Ascending aorta (tissue), 2 donors: ENCODE data around the gene KIF18B. TPM values are rescaled to one million over a fixed set of nuclear protein-coding genes. Genes with fewer than 3 reads are reported as not detected.

Experiments
- DNase-seq, 2 donors: peaks; one replicate each; pipeline ENCODE4 v3.0.0-alpha.2; 2019; ENCODE audit warnings: low spot score in 2 of 2
- H3K27ac ChIP-seq, 2 donors: fragments of 200-600 bp; sonication (generic); one replicate each; pipeline ENCODE4 v1.5.1; 2016 to 2017; ENCODE audit warnings: mild to moderate bottlenecking in 1 of 2
- H3K27me3 ChIP-seq: fragments of 200-600 bp; sonication (generic); one replicate; pipeline ENCODE4 v1.5.1; 2017
- H3K36me3 ChIP-seq, 2 donors: fragments of 200-600 bp; sonication (generic); one replicate each; pipeline ENCODE4 v1.5.1; 2016
- H3K4me1 ChIP-seq, 2 donors: fragments of 200-600 bp; sonication (generic); one replicate each; pipeline ENCODE4 v1.5.1; 2016 to 2017; ENCODE audit warnings: mild to moderate bottlenecking in 1 of 2
- H3K4me3 ChIP-seq, 2 donors: fragments of 200-600 bp; sonication (generic); one replicate each; pipeline ENCODE4 v1.5.1; 2016 to 2017; ENCODE audit warnings: mild to moderate bottlenecking in 1 of 2
- H3K9me3 ChIP-seq, 2 donors: fragments of 200-600 bp; sonication (generic); one replicate each; pipeline ENCODE4 v1.5.1; 2016
- intact Hi-C: fragments of 100-400 bp; cut with DNase I; formaldehyde crosslinking; loops from one replicate; pipeline ENCODE4 v1.15.1; 2023
- total RNA-seq: library from RNA; depleted of rRNA; stranded (reverse); fragments of >200 nt; gene quantifications from one replicate; pipeline ENCODE4 v1.1.0, GENCODE V29; 2016
- TF ChIP-seq, protein P1 (sequence below), 3 experiments: fragments of 200-600 bp in 2 of 3; fragments of 450-650 bp in 1 of 3; sonication (generic) in 2 of 3; IDR thresholded peaks; one replicate each; pipeline ENCODE4 v1.5.1; 2016 to 2019; ENCODE audit warnings: antibody characterized with exemption in 3 of 3, mild to moderate bottlenecking in 1 of 3, moderate library complexity in 1 of 3

The KIF18B gene
- total RNA-seq, 1 donor from 2014 or later = not detected

DNA sequence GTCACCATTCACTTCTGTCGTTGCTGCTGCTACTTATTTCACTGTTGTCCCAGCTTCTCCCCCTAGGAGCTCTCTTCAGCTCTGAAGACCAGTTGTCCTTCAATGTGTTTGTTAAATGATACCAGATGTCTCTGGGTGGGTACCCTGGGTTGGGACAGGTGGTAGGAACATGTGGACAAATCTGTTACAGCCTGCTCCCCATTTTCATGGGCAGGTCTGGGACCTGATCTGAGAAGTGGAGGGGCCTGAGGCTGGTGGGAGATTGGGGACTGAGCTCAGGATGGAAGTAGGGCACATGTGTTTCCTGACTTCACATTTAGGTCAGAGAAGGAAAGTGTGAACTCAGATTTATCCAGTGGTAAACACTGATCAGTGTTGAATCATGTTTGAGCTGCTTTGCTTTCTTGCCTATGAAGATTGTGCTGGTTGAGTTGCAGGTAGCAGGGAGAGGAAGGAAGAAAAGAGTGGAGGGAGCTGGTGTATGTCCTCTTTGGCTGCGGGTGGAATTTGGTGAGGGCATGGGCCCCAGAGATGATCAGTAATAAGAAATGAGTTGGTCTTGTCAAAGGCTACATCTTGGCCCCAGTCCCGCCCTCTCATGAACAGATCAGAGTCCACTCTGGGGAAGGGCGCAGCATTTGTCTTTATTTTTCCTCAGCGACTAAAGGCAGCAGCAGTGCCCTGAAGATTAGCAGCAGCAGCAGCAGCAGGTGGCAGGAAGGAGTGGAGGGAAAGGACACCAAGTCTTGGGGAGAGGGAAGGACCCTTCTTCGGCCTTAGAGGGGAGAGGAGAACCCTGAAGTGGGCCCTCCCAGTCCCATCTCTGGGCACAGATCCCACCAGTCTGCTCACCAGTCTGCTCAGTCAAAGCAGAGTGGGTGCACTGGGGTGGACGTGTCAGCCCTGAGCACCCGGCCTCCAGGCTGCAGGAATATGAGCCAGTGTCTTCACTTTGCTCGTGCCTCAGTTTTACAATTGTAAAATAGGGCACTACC lies 42.3 kb downstream of the KIF18B start:
- H3K27ac ChIP-seq = no peak overlapping the region
- no peaks in the 10 kb centered on the region for H3K4me1 ChIP-seq
- no peaks in the 10 kb centered on the region for H3K36me3 ChIP-seq
- TF ChIP-seq, protein P1, sequence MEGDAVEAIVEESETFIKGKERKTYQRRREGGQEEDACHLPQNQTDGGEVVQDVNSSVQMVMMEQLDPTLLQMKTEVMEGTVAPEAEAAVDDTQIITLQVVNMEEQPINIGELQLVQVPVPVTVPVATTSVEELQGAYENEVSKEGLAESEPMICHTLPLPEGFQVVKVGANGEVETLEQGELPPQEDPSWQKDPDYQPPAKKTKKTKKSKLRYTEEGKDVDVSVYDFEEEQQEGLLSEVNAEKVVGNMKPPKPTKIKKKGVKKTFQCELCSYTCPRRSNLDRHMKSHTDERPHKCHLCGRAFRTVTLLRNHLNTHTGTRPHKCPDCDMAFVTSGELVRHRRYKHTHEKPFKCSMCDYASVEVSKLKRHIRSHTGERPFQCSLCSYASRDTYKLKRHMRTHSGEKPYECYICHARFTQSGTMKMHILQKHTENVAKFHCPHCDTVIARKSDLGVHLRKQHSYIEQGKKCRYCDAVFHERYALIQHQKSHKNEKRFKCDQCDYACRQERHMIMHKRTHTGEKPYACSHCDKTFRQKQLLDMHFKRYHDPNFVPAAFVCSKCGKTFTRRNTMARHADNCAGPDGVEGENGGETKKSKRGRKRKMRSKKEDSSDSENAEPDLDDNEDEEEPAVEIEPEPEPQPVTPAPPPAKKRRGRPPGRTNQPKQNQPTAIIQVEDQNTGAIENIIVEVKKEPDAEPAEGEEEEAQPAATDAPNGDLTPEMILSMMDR (IDR thresholded peaks at IDR 0.05) = no peak
- H3K27me3 ChIP-seq = no peaks in the 10 kb centered on the region
- no peaks in the 10 kb centered on the region for H3K9me3 ChIP-seq
- intact Hi-C loops = no loop called here
- no peak for DNase-seq
- H3K4me3 ChIP-seq = no peak overlapping the region

DNA sequence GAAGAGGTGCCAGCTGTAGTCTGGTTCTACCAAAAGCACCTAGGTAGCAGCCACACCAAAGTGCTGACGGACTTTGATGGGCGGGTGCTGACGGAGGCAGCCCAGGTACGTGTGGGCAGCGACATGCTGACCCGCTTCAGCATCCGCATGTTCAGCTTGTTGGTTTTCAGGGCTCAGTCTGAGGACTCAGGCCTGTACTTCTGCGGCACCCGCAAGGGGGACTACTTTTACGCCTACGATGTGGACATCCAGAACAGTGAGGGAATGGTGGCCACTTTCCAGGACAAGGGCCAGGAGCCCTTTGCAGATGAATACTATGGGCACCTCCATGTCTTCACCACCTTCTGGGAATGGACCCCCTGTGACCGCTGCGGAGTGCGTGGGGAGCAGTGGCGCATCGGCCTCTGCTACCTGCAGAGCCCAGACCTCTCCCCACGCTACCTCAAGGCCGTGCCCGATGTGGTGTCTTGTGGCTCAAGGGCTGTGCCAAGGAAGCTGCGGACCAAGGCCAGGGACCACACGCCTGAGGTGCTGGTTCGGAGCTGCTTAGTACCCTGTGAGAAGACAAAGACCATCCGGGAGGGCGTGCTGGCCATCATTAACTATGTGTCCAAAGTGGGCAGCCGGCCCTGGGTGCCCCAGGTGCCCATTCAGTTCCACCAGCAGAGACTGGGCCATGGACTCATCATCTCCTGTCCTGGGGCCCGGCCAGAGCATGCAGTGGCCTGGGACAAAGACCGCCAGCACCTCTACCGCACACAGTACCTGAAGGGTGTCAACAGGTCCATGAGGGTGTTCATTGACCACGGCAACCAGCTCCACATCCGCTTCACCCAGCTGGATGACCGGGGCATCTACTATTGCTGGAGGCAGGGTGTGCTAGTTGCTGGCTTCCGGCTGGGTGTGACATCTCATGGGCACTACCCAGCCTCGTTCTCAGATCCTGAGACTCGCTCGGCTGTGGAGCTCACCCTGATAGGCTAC lies 43.3 kb downstream of the KIF18B start:
- H3K36me3 ChIP-seq = no peaks in the 10 kb centered on the region
- H3K27me3 ChIP-seq = no peaks in the 10 kb centered on the region
- peaks cover 0 to 5% of the 10 kb centered on the region in 2 donors for H3K4me1 ChIP-seq
- no peak for DNase-seq
- H3K9me3 ChIP-seq = no peaks in the 10 kb centered on the region
- TF ChIP-seq, protein P1 (IDR thresholded peaks at IDR 0.05) = no peak
- intact Hi-C loops = no loop called here
- no peak overlapping the region for H3K27ac ChIP-seq
- H3K4me3 ChIP-seq = no peak overlapping the region

DNA sequence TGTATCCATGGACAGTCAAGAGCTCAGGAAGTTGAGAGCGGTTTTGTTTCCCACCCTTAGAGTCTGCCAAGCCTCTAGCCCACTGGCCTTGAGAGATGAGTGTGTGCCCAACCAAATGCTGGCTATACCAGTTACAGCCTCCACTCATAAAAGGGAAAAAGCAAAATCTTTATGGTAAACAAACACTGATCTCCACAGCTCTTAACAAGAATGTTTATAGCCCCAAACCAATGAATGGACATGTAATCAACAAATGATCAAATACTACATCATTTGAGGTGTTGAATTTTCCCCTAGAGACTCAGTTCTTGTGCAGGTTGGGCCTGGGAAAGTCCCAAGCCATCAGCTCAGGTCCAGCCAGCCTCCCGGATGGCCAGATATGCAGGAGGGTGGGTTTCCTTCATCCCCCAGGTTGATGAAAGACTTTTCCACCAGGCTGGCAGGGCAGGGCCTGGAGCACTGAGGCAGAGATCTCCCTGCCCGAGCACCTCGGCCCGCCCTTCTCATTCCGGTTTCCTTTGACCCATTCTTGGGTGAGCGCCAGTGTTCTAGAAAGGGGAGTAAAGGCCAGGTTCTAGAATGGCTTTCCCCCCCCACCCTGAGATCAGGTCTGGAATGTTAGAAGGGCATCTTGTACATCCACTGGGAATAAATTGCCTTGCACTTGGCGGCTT lies 44.4 kb downstream of the KIF18B start:
- DNase-seq = no peak
- intact Hi-C loops = no loop called here
- Histone ChIP-seq H3K4me3 (no peak overlapping the region), H3K4me1 (peaks cover 0 to 7% of the 10 kb centered on the region in 2 donors), H3K27ac (no peak overlapping the region), H3K36me3 (no peaks in the 10 kb centered on the region), H3K27me3 (no peaks in the 10 kb centered on the region), H3K9me3 (no peaks in the 10 kb centered on the region)
- TF ChIP-seq, protein P1 (IDR thresholded peaks at IDR 0.05) = no peak

DNA sequence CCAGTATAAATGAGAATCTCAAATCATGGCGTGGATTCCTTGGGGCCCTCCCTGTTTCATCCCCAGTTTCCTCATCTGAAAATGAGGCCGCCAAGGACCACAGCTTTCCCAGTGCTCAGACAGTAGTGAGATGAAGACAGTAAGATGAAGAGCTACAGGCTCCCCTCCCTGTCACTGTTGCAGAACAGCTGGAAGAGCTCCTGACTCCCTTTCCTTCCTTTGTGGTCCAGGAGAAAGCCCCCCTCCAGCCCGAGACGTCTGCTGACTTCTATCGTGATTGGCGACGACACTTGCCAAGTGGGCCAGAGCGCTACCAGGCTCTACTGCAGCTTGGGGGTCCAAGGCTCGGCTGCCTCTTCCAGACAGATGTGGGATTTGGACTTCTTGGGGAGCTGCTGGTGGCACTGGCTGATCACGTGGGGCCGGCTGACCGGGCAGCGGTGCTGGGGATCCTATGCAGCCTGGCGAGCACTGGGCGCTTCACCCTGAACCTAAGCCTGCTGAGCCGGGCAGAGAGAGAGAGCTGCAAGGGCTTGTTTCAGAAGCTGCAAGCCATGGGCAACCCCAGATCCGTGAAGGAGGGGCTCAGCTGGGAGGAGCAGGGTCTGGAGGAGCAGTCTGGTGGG lies 45.3 kb downstream of the KIF18B start:
- Histone ChIP-seq H3K36me3 (no peaks in the 10 kb centered on the region), H3K27ac (no peak overlapping the region), H3K27me3 (no peaks in the 10 kb centered on the region), H3K4me1 (peaks cover 0 to 15% of the 10 kb centered on the region in 2 donors), H3K9me3 (no peaks in the 10 kb centered on the region), H3K4me3 (no peak overlapping the region)
- DNase-seq = no peak
- intact Hi-C loops = no loop called here
- TF ChIP-seq, protein P1 (IDR thresholded peaks at IDR 0.05) = no peak
